ENCODE data around the gene GRIK4.
"Not testable (repeated sequence)": the region's sequence is repeated elsewhere in the genome, so short reads cannot be mapped to it uniquely, and the experiment has no call there.

The GRIK4 gene

GRCh38 chr11:120750647-120751549, 239.3 kb downstream of the GRIK4 start:
- peak; percentile 96 for DNase-seq

DNA sequence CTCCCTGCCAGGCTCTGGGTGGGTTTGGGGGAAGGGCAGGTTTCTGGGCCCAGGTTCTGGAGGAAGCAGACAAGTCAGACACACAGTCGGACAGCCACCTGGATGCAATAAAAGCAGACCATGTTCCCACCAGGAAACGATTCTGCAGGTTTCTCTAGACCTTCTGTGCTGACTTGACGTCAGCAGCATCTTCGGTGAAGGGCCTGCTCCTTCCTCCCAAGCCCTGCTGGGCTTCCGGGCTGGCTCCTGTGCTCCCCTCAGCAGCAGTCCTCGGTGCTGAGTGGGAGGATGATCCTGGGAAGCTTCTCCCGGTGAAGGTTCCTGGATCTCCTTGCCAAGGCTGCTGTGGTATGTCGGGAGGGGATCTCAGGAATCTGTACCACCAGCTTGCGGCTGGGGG, 240.0 kb downstream of the GRIK4 start:
- no peak for DNase-seq

DNA sequence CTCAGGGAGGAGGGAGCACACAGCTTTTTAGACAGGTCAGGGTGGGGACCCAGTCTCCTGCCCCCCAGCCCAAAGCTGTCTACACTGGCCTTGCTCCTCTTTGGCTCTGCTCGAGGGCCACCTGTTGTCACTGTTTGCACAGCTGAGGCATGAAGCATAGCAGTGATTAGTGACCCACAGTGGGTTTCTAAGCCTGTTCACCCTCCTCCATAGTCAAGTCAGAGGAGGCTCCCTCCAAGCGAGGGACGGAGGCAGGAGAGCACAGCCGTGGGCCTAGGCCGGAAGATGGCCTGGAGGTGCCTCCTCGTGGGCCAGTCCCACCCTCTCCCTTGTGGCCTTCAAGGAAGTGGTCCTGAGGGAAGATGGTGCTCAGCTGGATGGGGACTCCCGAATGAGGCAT, 241.1 kb downstream of the GRIK4 start:
- no peak for DNase-seq

GRCh38 chr11:120756931-120757330, 245.4 kb downstream of the GRIK4 start:
- DNase-seq = no peak

DNA sequence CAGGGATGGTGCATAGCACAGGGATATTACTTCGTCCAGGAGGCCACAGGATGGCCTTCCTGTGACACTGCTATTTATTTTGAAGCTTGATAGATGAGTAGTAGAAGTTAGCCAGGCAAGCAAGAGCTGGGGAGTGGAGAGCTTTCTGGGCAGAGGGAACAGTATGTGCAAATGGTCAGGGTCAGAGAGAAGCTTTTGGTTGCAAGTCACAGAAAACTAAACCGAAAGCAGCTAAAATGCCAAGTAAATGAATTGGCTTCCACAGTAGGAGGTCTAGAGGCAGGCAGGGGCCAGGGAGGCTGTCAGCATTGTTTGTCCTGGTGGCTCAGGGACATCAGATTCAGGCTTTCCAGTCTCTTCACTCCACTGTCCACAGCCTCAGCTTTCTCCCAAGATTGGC, 247.5 kb downstream of the GRIK4 start:
- DNase-seq = no peak

DNA sequence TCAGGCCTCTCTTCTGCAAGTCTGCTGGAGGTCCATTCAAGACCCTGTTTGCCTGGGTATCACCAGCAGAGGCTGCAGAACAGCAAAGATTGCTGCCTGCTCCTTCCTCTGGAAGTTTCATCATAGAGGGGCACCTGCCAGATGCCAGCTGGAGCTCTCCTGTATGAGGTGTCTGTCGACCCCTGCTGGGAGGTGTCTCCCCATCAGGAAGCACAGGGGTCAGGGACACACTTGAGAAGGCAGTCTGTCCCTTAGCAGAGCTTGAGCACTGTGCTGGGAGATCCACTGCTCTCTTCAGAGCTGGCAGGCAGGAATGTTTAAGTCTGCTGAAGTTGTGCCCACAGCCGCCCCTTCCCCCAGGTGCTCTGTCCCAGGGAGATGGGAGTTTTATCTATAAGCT, 254.2 kb downstream of the GRIK4 start:
- not testable (repeated sequence) for DNase-seq

DNA sequence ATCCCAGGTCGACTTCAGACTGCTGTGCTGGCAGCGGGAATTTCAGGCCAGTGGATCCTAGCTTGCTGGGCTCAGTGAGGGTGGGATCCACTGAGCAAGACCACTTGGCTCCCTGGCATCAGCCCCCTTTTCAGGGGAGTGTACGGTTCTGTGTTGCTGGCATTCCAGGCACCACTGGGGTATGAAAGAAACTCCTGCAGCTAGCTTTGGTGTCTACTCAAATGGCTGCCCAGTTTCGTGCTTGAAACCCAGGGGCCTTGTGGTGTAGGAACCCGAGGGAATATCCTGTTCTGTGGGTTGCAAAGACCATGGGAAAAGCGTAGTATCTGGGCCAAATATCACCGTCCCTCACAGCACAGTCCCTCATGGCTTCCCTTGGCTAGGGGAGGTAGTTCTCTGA, 254.8 kb downstream of the GRIK4 start:
- DNase-seq = no peak

- DNase-seq = no peak
Observed at GRCh38 chr11:120768949-120769348, 257.4 kb downstream of the GRIK4 start.

- DNase-seq = no peak
Observed at GRCh38 chr11:120769906-120770305, 258.4 kb downstream of the GRIK4 start.

- no peak for DNase-seq
Observed at GRCh38 chr11:120771551-120772060, 260.1 kb downstream of the GRIK4 start.

DNA sequence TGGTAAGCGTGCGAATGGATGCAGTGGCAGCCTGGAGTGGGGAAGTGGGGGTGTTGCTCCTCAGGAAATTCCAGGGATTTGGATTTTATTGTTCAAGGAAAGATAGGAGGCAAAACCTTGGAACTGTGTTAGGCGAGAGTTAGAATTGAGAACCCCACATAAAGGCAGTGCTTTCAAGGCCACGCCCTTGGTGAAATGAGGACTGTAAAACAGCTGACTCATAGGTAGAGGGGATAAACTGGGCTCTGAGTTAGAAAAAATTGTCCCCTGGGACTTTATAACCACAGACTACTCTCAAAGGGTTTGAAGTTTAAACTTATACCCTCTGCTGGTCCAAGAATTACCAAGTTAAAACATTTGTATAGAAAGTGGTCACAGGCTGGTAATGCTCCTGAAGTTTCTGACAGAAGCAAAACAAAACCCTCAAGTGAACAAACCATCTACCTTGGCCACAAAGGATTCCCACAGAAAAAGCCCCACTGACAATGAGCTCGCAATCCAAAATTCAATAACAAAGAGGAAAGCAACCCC, 262.0 kb downstream of the GRIK4 start:
- no peak for DNase-seq

- DNase-seq = no peak
Observed at GRCh38 chr11:120774591-120775386, 263.2 kb downstream of the GRIK4 start.

GRCh38 chr11:120775986-120776951, 264.7 kb downstream of the GRIK4 start:
- DNase-seq = no peak

GRCh38 chr11:120778685-120779490, 267.3 kb downstream of the GRIK4 start:
- DNase-seq = no peak

DNA sequence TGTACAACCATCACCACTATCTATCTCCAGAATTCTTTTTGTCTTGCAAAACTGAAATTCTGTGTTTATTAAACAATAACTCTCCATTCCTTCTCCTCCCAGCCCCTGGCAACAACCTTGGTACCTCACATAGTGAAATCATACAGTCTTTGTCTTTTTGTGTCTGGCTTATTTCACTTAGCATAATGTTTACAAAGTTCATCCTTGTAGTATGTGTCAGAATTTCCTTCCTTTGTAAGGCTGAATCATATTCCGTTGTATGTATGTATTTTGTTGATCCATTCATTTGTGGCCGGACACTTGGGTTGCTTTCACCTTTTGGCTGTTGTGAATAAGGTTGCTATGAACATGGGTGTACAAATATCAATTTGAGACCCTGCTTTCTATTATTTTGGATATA, 268.7 kb downstream of the GRIK4 start:
- no peak for DNase-seq

- DNase-seq = no peak
Observed at GRCh38 chr11:120781486-120782120, 270.1 kb downstream of the GRIK4 start.

- no peak for DNase-seq
Observed at GRCh38 chr11:120784566-120785251, 273.2 kb downstream of the GRIK4 start.

DNA sequence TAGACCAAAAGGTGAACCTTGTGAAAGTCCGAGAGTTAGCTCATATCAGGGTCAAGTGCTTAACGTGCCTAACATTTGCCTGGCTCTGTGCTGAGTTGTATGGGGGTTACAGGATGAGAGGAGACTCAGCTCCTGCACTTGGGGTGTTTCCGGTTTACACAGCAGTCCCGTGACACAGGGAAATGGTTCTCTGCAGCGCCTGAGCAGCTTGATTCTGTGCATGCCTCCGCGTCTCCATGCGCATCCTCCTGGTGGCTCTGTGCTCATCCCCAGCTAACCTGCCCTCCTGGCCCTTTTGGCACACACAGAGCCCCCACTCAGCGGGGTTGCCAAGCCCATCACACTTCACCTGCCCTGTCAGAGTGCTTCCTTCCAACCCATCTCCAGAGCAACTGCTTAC, 274.0 kb downstream of the GRIK4 start:
- no peak for DNase-seq

DNA sequence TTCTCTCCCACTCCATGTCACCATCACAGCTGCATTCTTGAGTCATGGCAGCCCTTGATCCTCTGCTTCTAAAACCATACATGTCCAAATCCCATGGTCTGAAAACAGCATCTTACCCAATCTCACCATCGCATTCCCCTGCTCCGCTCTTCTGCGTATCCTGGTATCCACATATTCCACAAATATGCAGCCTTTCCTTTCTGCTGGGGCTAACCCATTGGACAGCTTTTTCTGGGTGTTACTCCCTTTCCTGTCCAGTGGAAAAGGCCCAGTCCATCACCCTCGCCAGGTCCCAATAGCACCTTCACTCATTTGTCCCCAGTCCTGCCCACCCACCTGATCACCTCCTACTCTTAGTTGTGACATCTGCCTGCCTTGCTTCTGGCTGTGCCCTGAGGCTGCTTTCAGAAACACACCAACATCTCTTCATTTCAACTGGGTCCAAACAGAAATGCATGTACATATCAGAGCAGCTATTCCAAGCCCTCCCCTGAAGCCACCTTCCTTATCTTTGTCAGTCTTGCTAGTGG, 274.7 kb downstream of the GRIK4 start:
- no peak for DNase-seq

GRCh38 chr11:120787224-120787623, 275.7 kb downstream of the GRIK4 start:
- not testable (repeated sequence) for DNase-seq

Data from NCI-H526 treated with DMSO at 0.1 percent for 48 hours (cell line).